Astrocyte of the spinal cord (primary cell): ENCODE data around the gene RSU1.

ENCODE experiments used
- DNase-seq: peaks from one replicate; pipeline ENCODE4 v3.0.0; 2011; ENCODE audit warnings: low read depth, low spot score
- H3K4me3 ChIP-seq: 2 replicates; pipeline ENCODE4 v1.5.1; 2011; ENCODE audit warnings: low read depth, mild to moderate bottlenecking, low read length, moderate library complexity
- CTCF ChIP-seq: IDR thresholded peaks from 2 replicates; pipeline ENCODE4 v1.5.1; 2012; ENCODE audit warnings: low read depth, mild to moderate bottlenecking, low read length, inconsistent platforms
- in situ Hi-C: cut with HindIII; loops from 2 replicates; pipeline ENCODE4 v1.10.0; 2017; ENCODE audit warnings: low sequenced_read_pairs

Gene RSU1

GRCh38 chr10:16653224-16653623 is 164.0 kb downstream of the RSU1 start:
- TF ChIP-seq CTCF: no peak
- no peak for DNase-seq
- in situ Hi-C loops: no loop called here

GRCh38 chr10:16652154-16652553 is 165.1 kb downstream of the RSU1 start:
- no peak overlapping the region for H3K4me3 ChIP-seq
- in situ Hi-C loops: no loop called here
- TF ChIP-seq CTCF: no peak
- no peak for DNase-seq

More at GRCh38 chr10:16653224-16653623, 164.0 kb downstream of the RSU1 start:
- H3K4me3 ChIP-seq: no peak overlapping the region

GRCh38 chr10:16649757-16650156 is 167.5 kb downstream of the RSU1 start:
- no peak for TF ChIP-seq CTCF
- in situ Hi-C loops: no loop called here
- no peak for DNase-seq
- no peak overlapping the region for H3K4me3 ChIP-seq

GRCh38 chr10:16648366-16648765 is 168.9 kb downstream of the RSU1 start:
- in situ Hi-C loops: no loop called here
- no peak for TF ChIP-seq CTCF
- H3K4me3 ChIP-seq: no peak overlapping the region
- no peak for DNase-seq

GRCh38 chr10:16646181-16647059 is 170.8 kb downstream of the RSU1 start:
- no peak overlapping the region for H3K4me3 ChIP-seq
- DNase-seq: no peak
- TF ChIP-seq CTCF: no peak
- in situ Hi-C loops: no loop called here

GRCh38 chr10:16644146-16644545 is 173.1 kb downstream of the RSU1 start:
- H3K4me3 ChIP-seq: no peak overlapping the region
- no peak for TF ChIP-seq CTCF
- DNase-seq: peak; percentile 53
- in situ Hi-C loops: no loop called here
